ENCODE results near the gene GPN3.
A peak's percentile ranks its signal among the peaks of the same experiment; 100 is the strongest.
"Not testable (repeated sequence)": the region's sequence is repeated elsewhere in the genome, so short reads cannot be mapped to it uniquely, and the experiment has no call there.

The GPN3 gene

GRCh38 chr12:110466791-110467190, 1.3 kb downstream of the GPN3 start:
- peaks cover 10% of the 10 kb centered on the region for H3K79me2 ChIP-seq (ENCODE audit: insufficient read depth, low read length)
- H3K4me3 ChIP-seq (ENCODE audit: low read depth, low read length, poor library complexity, severe bottlenecking) = peak overlapping the region; percentile 93
- no peaks in the 10 kb centered on the region for H3F3A ChIP-seq (ENCODE audit: insufficient read depth, low read length)
- peak overlapping the region; percentile 77 for H3K4me2 ChIP-seq (ENCODE audit: low read length)
- H4K20me1 ChIP-seq (ENCODE audit: insufficient read depth, low read length) = no peaks in the 10 kb centered on the region
- peaks cover 17% of the 10 kb centered on the region for H3K4me1 ChIP-seq (ENCODE audit: insufficient read depth, low read length, severe bottlenecking)
- TF ChIP-seq EZH2 (IDR thresholded peaks at IDR 0.05; ENCODE audit: borderline replicate concordance, low read length) (no peak), CTCF (IDR thresholded peaks at IDR 0.05; ENCODE audit: low read length) (no peak)
- peaks cover 8% of the 10 kb centered on the region; the same call in 1 of the 2 replicates for H3K36me3 ChIP-seq (ENCODE audit: insufficient read depth, low read length)
- H2AFZ ChIP-seq (ENCODE audit: low read length) = no peak overlapping the region
- no peak overlapping the region for H3K27ac ChIP-seq (ENCODE audit: low read depth, low read length, poor library complexity, severe bottlenecking)
- no peaks in the 10 kb centered on the region for H3K9me2 ChIP-seq (ENCODE audit: low read depth, low read length)
- H3K9me3 ChIP-seq (ENCODE audit: low read length) = no peaks in the 10 kb centered on the region
- peak overlapping the region; percentile 99; the same call in 1 of the 2 replicates for H3K9ac ChIP-seq (ENCODE audit: low read length)
- H3K27me3 ChIP-seq (ENCODE audit: insufficient read depth, low read length) = no peaks in the 10 kb centered on the region

- peaks cover 17% of the 10 kb centered on the region for H3K4me1 ChIP-seq (ENCODE audit: insufficient read depth, low read length, severe bottlenecking)
- H3K9ac ChIP-seq (ENCODE audit: low read length); H3K27me3 ChIP-seq (ENCODE audit: insufficient read depth, low read length); H3K9me2 ChIP-seq (ENCODE audit: low read depth, low read length); H4K20me1 ChIP-seq (ENCODE audit: insufficient read depth, low read length); H3K9me3 ChIP-seq (ENCODE audit: low read length); H3K79me2 ChIP-seq (ENCODE audit: insufficient read depth, low read length); H3F3A ChIP-seq (ENCODE audit: insufficient read depth, low read length); H3K4me2 ChIP-seq (ENCODE audit: low read length); H2AFZ ChIP-seq (ENCODE audit: low read length); H3K27ac ChIP-seq (ENCODE audit: low read depth, low read length, poor library complexity, severe bottlenecking); H3K36me3 ChIP-seq (ENCODE audit: insufficient read depth, low read length); H3K4me3 ChIP-seq (ENCODE audit: low read depth, low read length, poor library complexity, severe bottlenecking): not testable (repeated sequence)
Observed at GRCh38 chr12:110465765-110466164, 2.3 kb downstream of the GPN3 start.

GRCh38 chr12:110465024-110465423, 3.0 kb downstream of the GPN3 start:
- no peaks in the 10 kb centered on the region for H3K9me2 ChIP-seq (ENCODE audit: low read depth, low read length)
- no peaks in the 10 kb centered on the region for H3K27me3 ChIP-seq (ENCODE audit: insufficient read depth, low read length)
- H3K9ac ChIP-seq (ENCODE audit: low read length) = no peak overlapping the region
- H3K36me3 ChIP-seq (ENCODE audit: insufficient read depth, low read length) = peaks cover 4% of the 10 kb centered on the region; the same call in 1 of the 2 replicates
- no peak overlapping the region for H2AFZ ChIP-seq (ENCODE audit: low read length)
- no peak overlapping the region for H3K4me2 ChIP-seq (ENCODE audit: low read length)
- H3K9me3 ChIP-seq (ENCODE audit: low read length) = no peaks in the 10 kb centered on the region
- H3K27ac ChIP-seq (ENCODE audit: low read depth, low read length, poor library complexity, severe bottlenecking) = no peak overlapping the region
- no peaks in the 10 kb centered on the region for H4K20me1 ChIP-seq (ENCODE audit: insufficient read depth, low read length)
- peaks cover 10% of the 10 kb centered on the region for H3K79me2 ChIP-seq (ENCODE audit: insufficient read depth, low read length)
- H3K4me3 ChIP-seq (ENCODE audit: low read depth, low read length, poor library complexity, severe bottlenecking) = no peak overlapping the region
- H3K4me1 ChIP-seq (ENCODE audit: insufficient read depth, low read length, severe bottlenecking) = peaks cover 16% of the 10 kb centered on the region
- no peaks in the 10 kb centered on the region for H3F3A ChIP-seq (ENCODE audit: insufficient read depth, low read length)
- TF ChIP-seq CTCF (IDR thresholded peaks at IDR 0.05; ENCODE audit: low read length) = no peak
- no peak for TF ChIP-seq EZH2 (IDR thresholded peaks at IDR 0.05; ENCODE audit: borderline replicate concordance, low read length)

- not testable (repeated sequence) for H3K27me3 ChIP-seq (ENCODE audit: insufficient read depth, low read length); H2AFZ ChIP-seq (ENCODE audit: low read length); H3K27ac ChIP-seq (ENCODE audit: low read depth, low read length, poor library complexity, severe bottlenecking); H3K4me2 ChIP-seq (ENCODE audit: low read length); H3K9ac ChIP-seq (ENCODE audit: low read length); H3F3A ChIP-seq (ENCODE audit: insufficient read depth, low read length); H3K9me3 ChIP-seq (ENCODE audit: low read length); H4K20me1 ChIP-seq (ENCODE audit: insufficient read depth, low read length); H3K79me2 ChIP-seq (ENCODE audit: insufficient read depth, low read length); H3K9me2 ChIP-seq (ENCODE audit: low read depth, low read length); H3K4me3 ChIP-seq (ENCODE audit: low read depth, low read length, poor library complexity, severe bottlenecking)
- Histone ChIP-seq H3K4me1 (ENCODE audit: insufficient read depth, low read length, severe bottlenecking) (peaks cover 20% of the 10 kb centered on the region), H3K36me3 (ENCODE audit: insufficient read depth, low read length) (peaks cover 15% of the 10 kb centered on the region; the same call in 1 of the 2 replicates)
Observed at GRCh38 chr12:110461189-110461588, 6.9 kb downstream of the GPN3 start.

Data from OCI-LY1 (cell line).